Superior temporal gyrus (tissue), 1 donor: ENCODE data around the gene CKLF.
"Not testable (repeated sequence)": the region's sequence is repeated elsewhere in the genome, so short reads cannot be mapped to it uniquely, and the experiment has no call there.

Source experiments
- DNase-seq: peaks from one replicate; pipeline ENCODE4 v3.0.0-alpha.2; 2016; ENCODE audit errors: extremely low spot score

Gene CKLF

DNA sequence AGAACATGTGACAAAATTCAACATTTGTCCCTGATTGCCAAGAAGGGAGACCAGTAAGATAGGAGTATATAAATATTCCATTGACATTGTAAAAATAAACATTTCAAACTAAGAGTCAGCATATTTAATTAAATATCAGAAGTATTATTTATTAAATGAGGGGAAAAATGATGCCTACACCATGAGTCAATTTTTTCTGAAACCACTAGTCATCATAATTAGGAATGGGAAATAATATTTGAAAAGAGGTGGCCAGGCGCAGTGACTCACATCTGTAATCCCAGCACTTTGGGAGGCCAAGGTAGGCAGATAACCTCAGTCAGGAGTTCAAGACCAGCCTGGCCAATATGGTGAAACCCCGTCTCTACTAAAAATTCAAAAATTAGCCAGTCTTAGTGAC is 16.0 kb downstream of the CKLF start:
- no peak for DNase-seq

DNA sequence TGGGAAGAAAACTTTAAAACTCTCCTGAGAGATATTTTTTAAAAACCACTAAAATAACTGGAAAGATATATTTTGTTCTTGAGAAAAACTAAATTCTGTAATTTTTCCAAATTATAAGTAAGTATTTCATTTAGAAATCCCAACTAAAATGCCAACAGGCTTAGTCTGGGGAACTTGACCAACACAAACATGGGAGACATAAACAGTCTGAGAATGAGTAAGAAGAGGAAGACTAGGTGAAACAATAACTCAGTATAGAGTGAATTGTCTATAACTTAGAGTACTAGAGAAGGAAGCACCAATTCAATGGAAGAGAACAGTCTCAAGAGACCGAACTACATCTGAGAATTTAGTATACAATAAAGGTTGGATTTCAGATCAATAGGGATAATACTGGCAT is 16.8 kb downstream of the CKLF start:
- no peak for DNase-seq

DNA sequence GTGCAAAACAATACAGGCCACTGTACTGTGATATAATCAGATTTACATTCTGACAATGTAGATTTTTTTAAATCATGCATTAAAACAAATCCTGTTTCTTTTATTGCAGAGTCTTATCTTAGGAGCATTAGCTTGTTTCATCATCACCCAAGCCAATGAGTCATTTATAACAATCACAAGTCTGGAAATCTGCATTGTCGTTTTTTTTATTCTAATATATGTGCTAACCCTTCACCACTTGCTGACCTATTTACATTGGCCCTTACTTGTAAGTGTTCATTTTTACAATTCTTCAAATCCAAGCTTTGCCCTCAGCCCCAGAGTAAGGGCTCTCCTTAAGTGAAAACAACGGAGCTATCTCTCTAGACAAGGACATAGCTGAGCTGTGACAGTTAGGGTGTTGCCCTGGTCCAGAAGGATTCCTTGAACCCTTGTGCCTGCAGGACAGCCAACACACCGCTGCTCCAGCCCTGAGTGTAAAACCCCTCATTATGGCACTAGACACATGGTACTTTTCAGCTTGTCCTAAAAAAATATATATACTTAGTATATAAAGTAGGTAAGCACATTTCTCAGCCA is 17.5 kb downstream of the CKLF start:
- DNase-seq = no peak

DNA sequence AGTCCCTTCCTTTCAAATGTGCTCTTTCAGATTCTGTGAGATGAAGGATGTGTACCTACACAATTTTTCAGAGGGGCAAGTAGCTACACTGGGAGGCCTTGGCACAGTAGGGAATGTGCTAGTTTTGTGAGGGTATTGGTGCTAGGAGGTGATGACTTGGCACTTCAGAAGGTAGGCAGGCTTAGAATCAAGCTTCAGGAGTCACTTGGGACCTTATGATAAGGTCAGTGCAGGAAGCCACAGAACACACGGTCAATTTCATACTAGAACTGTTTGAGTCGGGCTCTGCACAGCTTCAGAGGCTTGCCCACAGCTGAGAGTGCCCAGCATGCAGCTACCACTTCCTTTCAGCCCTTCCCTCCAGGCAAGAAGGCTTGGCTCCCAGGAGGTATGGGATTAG is 20.0 kb downstream of the CKLF start:
- no peak for DNase-seq

DNA sequence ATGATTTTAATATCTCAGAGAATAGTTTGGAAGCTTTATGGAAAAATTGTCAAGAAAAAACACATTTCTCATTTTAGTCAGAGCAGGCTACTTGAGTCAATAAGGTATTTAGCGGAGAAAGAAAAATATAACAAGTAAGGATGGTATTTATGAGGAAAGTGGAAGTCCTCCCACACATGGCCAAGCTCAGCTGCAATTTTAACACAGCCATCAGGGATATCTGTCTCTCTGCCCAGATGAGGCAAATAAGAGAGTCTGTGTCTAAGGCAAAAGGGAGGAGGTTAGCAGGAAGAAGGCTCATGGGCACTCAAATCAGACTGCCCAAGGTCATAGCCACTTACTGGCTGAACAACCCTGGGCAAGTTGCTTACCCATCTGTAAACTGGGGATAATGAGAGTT is 21.7 kb downstream of the CKLF start:
- no peak for DNase-seq

DNA sequence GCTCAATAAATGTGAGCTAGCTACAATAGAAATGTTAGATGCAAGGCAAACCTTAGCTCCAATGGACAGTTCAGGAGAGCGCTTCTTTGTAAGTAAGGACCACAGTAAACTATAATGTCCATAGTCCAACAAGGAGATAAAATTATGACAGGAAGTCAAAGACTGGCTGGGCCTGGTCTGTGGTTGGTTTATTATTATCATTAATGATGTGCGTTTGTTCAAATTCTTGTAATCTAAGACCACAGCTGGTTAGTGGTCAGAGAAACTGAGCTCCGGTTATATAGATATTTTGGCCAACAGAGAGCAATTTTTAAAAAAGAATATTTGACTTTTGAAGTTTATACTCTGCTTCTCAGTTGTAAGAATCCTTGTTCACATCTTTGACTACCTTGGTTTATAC is 22.2 kb downstream of the CKLF start:
- no peak for DNase-seq

DNA sequence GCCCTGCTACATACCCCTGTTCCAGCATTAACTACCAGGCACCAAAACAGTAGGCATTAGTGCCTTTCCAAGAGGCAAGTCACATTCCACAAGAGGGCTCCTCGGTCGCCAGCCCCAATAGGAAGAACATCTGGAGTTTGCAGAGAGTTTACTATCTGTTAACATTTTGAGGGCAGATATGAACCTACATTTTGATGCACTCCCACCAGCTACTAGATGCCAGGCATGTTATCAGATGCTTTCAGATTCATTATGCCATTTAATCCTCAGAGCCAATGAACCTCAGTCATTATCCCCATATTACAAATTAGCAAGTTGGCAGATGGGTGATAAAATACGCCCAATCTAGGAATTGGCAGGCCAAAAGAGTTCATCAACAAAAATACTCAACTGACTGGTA is 22.7 kb downstream of the CKLF start:
- no peak for DNase-seq

DNA sequence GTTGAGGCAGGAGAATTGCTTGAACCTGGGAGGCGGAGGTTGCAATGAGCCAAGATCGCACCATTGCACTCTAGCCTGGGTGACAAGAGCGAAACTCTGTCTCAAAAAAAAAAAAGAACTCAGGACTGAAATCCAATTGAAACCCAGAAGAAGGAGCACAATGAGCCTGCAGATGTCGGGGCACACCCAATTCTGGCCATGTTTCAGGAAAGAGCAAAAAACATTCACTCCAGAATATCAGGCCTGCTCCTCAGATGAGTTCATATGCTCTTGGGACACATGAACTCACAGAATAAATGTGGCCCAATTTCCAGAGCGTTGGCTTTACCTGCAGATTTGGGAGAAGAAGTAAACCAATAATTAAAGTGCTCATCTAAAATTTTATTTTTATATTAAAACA is 23.9 kb downstream of the CKLF start:
- DNase-seq = no peak

DNA sequence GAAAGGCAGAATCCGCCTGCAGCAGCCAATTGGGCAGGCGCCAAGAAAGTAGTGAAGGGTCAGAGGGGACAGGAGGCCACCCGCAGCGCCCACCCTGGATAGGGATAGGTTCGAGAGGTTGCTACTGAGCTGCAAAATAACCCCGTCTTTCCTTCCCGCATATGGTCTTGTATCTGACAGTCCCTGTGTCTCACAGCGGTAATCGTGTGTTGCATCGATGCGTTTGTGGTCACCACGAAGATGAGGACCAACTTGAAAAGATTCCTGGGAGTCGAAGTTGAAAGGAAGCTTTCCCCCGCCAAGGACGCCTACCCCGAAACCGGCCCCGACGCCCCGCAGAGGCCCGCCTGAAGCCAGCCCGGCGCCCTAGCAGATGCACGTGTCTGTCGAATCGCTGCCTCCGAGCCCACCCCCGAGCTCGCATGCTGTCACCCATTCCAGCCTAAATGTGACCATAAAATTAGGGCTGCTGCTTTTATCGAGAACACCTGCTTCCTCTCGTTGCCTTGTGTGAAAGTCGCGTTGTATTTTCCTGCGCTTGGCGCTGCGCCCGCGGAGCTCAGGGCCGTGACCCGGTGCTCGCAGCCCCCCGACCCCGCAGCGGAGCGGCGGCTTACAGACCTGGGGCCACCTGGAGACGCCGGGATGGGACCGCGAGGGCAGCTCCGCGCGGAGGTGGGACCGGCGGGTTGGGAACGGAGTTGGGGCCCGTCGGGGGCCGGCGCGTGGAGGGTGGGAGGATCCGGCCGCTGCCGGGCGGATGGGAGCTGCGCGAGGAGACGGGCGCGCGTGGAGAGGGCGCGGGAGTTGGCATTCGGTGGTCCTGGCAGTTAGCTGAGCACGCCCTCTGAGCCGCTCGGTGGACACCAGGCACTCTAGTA is 26.5 kb downstream of the CKLF start, which contains the start of gene CMTM2:
TSS of gene CMTM2 (plus strand) at position 813 of the 881 bp plus-strand sequence. CDS start 145 bp downstream, outside the sequence.
- DNase-seq = no peak

DNA sequence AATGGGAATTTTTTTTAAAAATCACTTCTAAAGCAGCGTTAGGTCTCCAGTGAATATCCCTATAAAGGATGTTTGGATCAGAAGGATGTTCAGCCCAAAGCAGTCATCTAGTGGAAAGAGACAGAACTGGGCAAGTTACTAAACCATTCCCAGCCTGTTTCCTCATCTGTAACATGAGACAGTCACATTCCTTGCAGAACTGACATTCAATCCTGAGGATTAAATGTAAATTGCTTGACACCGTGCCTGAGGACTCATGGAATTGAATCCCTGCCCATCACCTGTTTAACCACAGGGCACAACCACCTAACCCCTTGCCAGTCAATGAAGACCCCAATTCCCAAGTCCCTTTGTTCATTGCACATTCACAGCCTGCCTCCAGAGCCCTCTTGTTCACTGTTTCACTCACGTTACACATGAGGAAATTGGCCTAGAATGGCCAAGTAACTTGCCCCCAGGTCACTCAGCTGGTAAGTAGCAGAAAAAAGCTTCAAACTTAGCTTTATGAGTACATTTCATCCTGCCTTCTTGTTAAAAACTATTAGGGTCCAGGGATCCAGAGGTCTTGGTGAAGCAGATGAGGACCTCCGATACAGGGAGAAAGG is 28.3 kb downstream of the CKLF start:
- no peak for DNase-seq

DNA sequence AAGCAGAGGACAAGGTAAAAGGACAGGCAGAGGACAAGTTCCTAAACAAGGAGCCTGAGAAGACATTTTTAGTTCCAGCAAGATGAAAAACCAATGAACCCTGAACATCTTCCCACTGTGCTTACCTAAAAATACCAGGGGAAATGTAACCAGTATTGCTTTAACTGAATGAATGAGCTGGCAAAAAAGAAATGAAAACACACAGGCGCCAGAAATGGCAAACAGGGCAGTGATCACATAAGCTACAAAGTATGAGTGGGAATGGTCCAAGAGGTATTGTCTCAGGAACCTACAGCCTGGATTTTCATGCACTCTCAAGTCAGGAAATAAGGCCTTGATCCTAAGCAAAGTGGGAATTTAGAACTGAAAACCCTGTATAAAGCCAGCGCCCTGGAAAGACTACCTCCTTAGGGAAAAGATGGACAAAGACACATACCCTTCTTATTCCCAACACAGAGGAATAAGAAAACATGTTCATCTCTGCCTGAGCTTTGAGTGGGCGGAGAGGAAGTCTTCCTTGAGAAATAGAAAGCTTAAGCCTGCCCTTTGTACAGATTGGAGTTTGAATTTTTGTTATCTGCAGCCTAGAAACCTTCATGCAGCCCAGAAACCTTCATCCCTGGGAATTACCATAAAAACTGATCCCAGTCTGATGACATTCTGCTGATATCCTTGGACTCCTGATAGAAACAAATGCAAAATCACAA is 29.0 kb downstream of the CKLF start:
- no peak for DNase-seq

DNA sequence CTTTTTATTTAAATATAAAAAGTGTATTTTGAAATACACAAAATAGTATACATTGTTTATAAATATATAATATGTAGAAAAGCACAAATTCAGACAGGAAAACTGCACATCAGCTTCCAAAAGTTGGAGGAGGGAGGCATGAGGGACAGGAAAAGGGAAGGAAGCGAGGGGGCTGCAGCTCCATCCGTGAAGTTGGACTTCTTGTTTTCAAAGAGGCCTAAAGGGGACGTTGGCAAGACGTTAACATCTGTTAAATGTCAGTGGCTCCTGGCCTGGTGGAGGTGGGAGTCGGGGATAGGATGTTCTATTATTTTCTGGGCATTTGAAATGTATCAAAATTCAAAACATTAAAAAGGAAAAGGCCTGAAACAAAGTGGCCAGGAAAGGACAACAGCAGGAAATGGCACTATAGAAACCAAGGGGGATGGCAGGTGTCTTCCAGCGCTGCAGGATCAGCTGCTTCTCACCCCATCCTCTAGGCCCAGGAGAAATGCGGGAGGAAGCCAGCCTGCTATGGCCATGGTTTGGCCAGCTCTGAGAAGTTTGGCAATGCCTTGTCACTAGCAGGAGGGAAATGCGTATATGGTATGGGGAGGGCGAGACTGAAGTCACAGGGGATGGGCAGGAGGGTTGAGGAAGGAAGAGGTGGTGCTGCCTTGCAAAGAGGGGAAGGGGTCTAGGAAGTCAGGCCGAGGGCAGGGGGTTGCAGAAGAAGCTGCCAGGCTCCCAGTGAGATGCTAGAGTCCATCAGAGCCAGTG is 33.3 kb downstream of the CKLF start:
- DNase-seq = no peak

DNA sequence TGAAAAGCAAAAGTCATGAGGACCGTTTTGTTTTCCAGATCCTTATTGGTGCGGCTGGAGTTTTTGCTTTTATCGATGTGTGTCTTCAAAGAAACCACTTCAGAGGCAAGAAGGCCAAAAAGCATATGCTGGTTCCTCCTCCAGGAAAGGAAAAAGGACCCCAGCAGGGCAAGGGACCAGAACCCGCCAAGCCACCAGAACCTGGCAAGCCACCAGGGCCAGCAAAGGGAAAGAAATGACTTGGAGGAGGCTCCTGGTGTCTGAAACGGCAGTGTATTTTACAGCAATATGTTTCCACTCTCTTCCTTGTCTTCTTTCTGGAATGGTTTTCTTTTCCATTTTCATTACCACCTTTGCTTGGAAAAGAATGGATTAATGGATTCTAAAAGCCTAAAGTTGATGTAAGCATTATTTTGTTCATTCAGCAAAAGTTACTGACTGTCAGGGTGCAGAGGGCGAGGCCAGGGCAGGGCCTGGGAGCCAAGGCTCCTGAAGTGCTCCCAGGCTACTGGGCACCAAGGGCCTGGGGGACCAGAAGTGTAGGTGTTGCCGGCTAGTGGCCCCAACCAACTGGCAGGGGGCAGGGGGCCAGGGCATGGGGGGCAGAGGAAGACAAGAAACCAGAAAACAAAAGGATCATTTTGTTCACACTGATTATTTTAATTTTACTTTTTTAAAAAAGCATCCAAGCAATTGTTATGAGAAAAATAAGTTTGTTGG is 35.7 kb downstream of the CKLF start:
- DNase-seq = no peak

DNA sequence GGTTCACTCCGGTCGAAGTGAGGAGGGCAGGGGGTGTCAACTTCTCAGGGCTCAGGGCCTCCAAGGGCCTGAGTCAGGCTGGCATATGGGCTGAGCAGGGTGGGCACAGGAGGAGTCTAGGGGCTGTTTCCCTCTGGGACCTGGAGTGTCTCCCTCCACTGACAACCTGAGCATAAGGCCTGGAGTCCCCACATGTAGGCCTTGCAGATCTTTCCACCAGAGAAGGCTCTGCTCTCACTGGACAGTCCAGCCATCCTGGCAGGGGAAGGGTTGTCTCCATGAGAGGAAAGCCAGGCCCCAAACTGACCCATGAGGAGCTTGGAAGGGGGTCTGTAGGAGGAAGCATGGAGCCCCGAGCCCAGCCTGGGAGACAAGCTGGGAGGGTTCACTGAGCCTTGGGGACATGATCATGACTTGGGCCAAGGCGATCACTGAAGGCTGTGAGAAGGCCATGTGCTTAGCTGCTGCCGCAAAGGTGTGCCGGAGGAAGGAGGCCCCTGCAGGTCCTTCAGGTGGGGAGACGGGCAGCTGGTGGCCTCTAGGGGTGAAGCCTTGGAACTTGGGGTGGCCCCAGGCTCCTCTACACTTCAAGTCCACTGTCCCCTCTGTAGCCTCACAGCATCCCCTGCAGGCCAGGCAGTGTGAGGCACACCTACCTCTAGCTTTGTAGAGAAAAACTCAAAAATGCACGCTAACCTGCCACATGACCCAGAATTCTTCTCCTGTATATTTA is 36.8 kb downstream of the CKLF start:
- no peak for DNase-seq

DNA sequence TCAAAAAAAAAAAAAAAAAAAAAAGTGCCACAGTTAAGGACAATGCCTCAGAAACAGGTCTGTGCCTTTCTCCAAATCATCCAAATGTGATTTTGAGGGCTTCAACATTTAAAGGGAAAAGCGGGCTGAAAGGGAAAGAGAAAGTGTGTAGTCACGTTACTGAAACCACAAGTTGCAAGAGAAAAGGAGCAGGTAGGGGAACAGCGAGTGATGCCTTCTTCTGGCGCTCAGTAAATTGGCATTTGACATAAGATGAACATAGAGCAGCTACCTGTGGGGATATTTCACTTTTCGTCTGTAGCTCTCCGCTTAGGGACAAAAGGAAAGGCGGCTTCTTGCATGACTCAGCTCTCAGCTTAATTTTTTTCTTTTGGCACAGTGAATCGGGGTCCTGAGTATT is 37.9 kb downstream of the CKLF start:
- no peak for DNase-seq

DNA sequence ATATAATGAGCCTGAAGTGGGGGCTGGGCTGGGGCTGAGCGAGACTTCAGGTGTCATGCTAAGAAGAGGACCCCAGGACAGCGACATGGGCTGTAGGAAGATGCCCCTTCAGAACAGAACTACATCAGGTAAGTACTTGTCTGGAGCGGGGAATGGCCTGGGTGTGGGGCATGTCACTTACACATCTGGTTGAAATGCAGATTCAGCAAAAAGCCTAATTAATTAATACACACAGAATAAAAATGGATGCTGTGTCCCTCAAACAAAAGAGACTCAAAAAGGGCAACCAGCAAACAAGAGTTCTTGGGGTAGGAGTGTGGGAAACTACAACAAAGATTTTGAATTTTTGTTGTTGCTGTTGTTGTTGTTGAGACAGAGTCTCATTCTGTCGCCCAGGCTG is 38.6 kb downstream of the CKLF start:
- DNase-seq = no peak

DNA sequence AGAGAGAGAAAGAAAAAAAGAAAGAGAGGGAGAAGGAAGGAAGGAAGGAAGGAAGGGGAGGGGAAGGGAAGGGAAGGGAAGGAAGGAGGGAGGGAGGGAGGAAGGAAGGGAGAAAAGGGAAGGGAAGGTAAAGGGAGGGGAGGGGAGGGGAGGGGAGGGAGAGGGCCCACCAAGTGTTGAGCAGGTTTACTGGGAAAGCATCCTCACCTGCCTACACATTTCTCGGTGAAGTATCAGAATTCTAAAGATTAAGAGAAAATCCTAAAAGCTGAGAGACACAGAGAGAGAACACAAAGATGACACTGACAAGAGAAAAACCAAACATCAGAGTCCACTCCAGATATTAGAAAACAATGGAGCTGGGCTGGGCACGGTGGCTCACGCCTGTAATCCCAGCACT is 39.9 kb downstream of the CKLF start:
- no peak for DNase-seq

DNA sequence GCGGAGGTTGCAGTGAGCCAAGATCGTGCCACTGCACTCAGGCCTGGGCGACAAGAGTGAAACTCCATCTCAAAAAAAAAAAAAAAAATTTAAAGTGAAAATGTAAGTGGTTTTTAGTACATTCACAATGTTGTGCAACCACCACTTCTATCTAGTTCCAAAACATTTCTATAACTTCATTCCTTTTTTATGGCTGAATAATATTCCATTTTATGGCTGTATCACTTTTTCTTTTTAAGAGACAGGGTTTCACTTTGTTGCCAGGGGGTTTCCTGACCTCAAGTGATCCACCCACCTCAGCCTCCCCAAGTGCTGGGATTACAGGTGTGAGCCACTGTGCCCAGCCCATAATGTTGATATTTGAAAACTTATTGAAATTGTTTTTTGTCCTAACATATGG is 40.4 kb downstream of the CKLF start:
- no peak for DNase-seq

DNA sequence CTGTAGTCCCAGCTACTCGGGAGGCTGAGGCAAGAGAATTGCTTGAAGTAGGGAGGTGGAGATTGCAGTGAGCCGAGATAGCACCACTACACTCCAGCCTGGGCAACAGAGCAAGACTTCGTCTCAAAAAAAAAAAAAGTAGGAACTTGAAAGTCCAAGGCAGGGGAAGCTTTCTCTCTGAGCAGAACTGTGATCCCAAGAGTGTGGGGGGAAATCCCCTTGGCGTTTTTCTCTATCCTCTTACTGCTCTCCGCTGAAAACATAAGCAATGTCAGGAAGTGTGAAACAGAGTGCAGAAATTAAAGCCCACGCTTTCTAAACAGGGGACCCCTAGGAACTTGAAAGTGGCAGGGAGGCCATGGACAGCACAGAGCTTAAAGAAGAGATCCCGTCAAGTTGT is 42.4 kb downstream of the CKLF start:
- DNase-seq = no peak

DNA sequence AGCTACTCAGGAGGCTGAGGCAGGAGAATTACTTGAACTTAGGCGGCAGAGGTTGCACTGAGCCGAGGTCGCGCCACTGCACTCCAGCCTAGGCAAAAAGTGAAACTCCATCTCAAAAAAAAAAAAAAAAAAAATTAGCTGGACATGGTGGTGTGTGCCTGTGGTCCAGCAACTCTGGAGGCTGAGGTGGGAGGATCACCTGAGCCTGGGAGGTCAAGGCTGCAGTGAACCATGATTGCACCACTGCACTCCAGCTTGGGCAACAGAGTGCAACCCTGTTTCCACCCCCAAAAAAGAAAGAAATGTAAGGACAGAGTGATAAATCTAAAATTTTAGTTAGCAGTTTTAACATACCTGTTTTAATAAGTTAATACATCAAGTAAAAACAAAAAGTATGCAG is 44.2 kb downstream of the CKLF start:
- not testable (repeated sequence) for DNase-seq
